Mucosa of descending colon (tissue), 3 donors: ENCODE results near the gene TMEM109. TPM values are rescaled to one million over a fixed set of nuclear protein-coding genes. Genes with fewer than 3 reads are reported as not detected.

Experiments used
- ATAC-seq: fragments of 200-7000 bp; cut with Tn5 transposase; one replicate; pipeline ENCODE4 v1.9.1; 2020; ENCODE audit warnings: mild to moderate bottlenecking, moderate library complexity
- DNase-seq, 3 donors: peaks; one replicate each; pipeline ENCODE4 v3.0.0-alpha.2; 2020
- H3K36me3 ChIP-seq: fragments of 200-600 bp; one replicate; pipeline ENCODE4 v1.8.0; 2021; ENCODE audit warnings: low read depth, mild to moderate bottlenecking
- H3K4me1 ChIP-seq: fragments of 200-600 bp; one replicate; pipeline ENCODE4 v1.8.0; 2021; ENCODE audit warnings: low read depth, mild to moderate bottlenecking
- H3K4me3 ChIP-seq: fragments of 200-600 bp; one replicate; pipeline ENCODE4 v1.8.0; 2021; ENCODE audit warnings: mild to moderate bottlenecking
- H3K9me3 ChIP-seq: fragments of 200-600 bp; one replicate; pipeline ENCODE4 v1.8.0; 2021; ENCODE audit warnings: mild to moderate bottlenecking
- CTCF ChIP-seq: fragments of 200-600 bp; IDR thresholded peaks from one replicate; pipeline ENCODE4 v1.8.0; 2022; ENCODE audit warnings: antibody characterized with exemption, mild to moderate bottlenecking
- intact Hi-C, 2 donors: fragments of 100-400 bp; cut with DNase I in 1 of 2; cut with micrococcal nuclease in 1 of 2; formaldehyde crosslinking; loops; one replicate each; pipeline versions ENCODE4 v1.11.0 to v1.11.1; 2022; cut with DNase I, micrococcal nuclease
- total RNA-seq, 3 donors: library from RNA; stranded (reverse); fragmentation: NEBNext Ultra II Directional in 2 of 3; extraction: Animal tissue kit (Norgen Biotek cat#: 25700) in 2 of 3; gene quantifications; one replicate each; pipeline versions ENCODE4 v1.2.1 to v1.2.4, GENCODE V29; 2021 to 2023
- donor health status: DM: no; HTN: no; CAD: no; lungs with moderate emphysema.
- donor health status: DM: no; HTN: no; CAD: no.
- donor health status: DM: no; HTN: yes; CAD: no.

TMEM109 gene
- total RNA-seq, 3 donors from 2014 or later, result 35.8 to 95.2 (median 46.6) TPM

DNA sequence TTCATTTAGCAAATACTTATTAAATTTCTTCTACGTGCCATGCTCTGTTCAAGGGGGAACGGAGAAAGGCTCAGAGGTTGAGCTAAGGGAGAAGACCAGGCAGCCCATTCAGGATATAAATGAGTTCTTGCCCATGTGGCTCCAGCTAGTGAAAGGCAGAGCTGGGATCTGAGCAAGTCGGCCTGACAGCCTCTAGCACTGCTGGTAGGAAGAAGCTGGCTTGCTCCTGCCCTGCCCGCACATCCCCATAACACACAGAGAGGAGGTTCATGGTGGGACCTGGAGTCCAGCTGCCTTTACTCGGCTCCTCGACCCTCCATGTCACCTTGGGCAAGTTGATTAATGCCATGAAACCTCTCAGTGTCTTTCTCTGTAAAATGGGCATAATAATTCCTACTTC is 36.1 kb downstream of the TMEM109 start:
- H3K36me3 ChIP-seq, result no peaks in the 10 kb centered on the region
- intact Hi-C loops, result no loop called here
- peaks cover 5% of the 10 kb centered on the region for H3K4me1 ChIP-seq
- H3K9me3 ChIP-seq, result no peaks in the 10 kb centered on the region
- DNase-seq (no peak), ATAC-seq (no peak)
- H3K4me3 ChIP-seq, result no peak overlapping the region
- TF ChIP-seq CTCF, result no peak

- intact Hi-C loops, result no loop called here
- H3K4me3 ChIP-seq, result no peak overlapping the region
- ATAC-seq (peak; percentile 28), DNase-seq (peak in 2 of 3 donors; percentile 48 to 65)
- H3K4me1 ChIP-seq, result peaks cover 5% of the 10 kb centered on the region
- H3K36me3 ChIP-seq, result no peaks in the 10 kb centered on the region
- no peaks in the 10 kb centered on the region for H3K9me3 ChIP-seq
- no peak for TF ChIP-seq CTCF
Observed at GRCh38 chr11:60950933-60951605, 37.1 kb downstream of the TMEM109 start.

- DNase-seq (no peak), ATAC-seq (peak; percentile 18)
- peaks cover 5% of the 10 kb centered on the region for H3K4me1 ChIP-seq
- TF ChIP-seq CTCF, result no peak
- H3K4me3 ChIP-seq, result peak overlapping the region; percentile 6
- no peaks in the 10 kb centered on the region for H3K9me3 ChIP-seq
- intact Hi-C loops, result no loop called here
- H3K36me3 ChIP-seq, result no peaks in the 10 kb centered on the region
Observed at GRCh38 chr11:60951606-60951903, 37.6 kb downstream of the TMEM109 start.

DNA sequence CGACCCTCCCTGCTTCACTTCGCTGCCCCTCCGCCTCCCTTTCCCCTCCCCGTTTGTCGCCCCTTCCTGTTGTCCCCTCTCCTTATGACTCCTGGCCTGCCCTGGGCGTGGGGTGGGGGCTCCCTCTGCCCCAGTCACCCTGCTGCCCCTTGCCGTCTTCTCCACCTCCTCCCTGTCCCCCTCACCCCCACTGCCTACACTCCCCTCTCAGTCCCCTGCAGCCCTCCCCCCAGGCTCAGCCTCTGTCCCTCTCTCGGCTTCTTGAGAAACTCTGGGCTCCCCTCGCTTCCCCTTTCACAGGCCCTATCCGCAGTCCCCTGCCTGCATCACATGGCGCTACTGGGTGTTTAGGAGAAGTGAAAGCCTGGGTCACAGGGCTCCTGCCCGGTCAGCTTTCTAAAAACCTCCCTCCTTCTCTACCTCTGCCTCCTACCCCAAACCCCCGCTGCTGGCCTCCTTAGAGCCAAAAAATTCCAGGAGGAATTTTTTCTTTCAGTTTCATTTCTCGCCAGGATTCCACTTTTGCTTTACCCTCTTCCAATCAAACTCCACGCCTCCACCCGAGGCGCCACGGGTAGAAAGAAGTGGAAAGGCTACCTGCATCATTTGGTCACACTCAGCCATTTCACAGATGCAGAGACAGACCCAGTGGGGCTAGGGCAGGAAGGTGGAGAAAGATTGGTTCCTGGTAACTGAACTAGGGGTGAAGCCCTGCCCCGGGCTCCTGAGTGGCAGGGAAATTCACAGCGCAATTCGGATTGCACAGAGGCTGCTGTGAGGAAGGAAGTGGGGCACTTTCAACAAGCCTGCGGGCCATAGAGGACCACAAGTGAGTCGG is 38.2 kb downstream of the TMEM109 start, which contains the start of gene SLC15A3:
SLC15A3 (minus strand) TSS at position 273 of the 838 bp plus-strand sequence. CDS start 625 bp downstream, outside the sequence.
- ATAC-seq, result peak; percentile 85
- H3K4me3 ChIP-seq, result peak within 1 kb of the TSS; percentile 6
- peaks cover 5% of the 10 kb centered on the region for H3K4me1 ChIP-seq
- peak; percentile 53 to 83 (median 61) for DNase-seq
- intact Hi-C loops, result no loop called here
- H3K36me3 ChIP-seq, result no peaks in the 10 kb centered on the region
- H3K9me3 ChIP-seq, result no peaks in the 10 kb centered on the region
- no peak for TF ChIP-seq CTCF

GRCh38 chr11:60952742-60953170 is 38.8 kb downstream of the TMEM109 start:
- Histone ChIP-seq H3K4me1 (peaks cover 5% of the 10 kb centered on the region), H3K4me3 (no peak overlapping the region), H3K9me3 (no peaks in the 10 kb centered on the region), H3K36me3 (no peaks in the 10 kb centered on the region)
- no peak for DNase-seq
- no peak for TF ChIP-seq CTCF
- intact Hi-C loops, result no loop called here
- ATAC-seq, result no peak
